Activated CD4-positive, alpha-beta T cell treated with anti-CD3 and anti-CD28 coated beads for 48 hours (primary cell): Measurements from ENCODE around the gene HAPLN3.

Experiments
- DNase-seq: peaks from one replicate; pipeline ENCODE4 v3.0.0-alpha.2; 2020

Gene HAPLN3

GRCh38 chr15:88909956-88910831, 14.8 kb upstream of the HAPLN3 start:
- DNase-seq = no peak

- no peak for DNase-seq
Observed at GRCh38 chr15:88908697-88909621, 13.6 kb upstream of the HAPLN3 start.

GRCh38 chr15:88908123-88908522, 12.8 kb upstream of the HAPLN3 start:
- no peak for DNase-seq

DNA sequence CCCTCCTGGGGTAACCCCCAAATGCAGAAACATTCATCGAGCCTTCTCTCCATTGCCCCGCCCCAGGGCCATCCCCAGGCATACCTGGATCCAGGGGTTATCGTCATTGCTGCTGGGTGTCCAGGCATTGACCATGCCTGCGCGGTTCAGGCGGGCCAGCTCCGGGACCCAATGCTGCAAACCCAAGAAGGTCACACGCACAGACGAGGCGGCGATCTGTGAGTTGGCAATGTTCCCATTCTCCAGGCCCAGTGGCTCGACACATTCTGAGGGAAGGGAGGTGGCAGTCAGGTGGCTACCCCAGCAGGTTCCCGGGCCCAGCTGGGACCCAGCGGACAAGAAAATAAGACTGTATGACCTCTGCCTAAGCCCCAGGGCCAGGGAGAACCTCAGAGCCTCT, 11.8 kb upstream of the HAPLN3 start:
- DNase-seq = no peak

DNA sequence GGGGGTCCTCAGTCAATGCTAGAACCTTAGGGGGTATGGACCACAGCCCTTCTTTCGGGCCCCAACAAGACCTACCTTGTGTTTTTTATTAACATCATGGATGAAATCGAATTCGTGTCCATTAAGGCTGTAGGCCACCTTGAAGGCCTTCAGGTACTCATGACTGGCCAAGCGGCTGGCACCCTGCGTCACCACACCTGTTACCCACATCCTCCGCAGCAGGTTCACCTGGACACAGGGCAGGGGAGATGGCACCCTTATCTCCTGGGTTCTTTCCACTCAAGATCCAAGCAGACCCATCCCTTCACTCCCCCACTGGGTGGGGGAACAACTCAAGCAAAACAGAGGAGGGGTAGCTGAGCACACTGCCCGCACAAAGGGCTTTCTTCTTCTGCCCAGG, 11.2 kb upstream of the HAPLN3 start:
- no peak for DNase-seq

DNA sequence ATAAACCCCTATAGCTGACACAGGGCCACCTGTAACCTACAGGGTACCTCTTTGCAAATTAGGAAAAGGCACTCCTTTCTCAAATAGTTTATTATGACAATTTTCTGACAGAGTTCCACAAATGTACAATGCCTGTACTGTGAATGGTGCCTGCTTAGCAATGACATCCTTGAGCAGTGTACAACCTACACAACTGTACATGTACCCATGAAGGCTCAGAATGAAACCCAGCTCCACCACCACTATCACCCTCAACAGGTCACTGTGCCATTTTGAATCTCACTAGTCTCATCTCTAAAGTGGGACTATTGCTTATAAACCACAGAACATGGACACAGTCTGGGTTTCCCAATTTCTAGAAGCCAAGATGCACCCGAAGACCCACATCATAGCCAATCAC, 10.8 kb upstream of the HAPLN3 start:
- DNase-seq = no peak

DNA sequence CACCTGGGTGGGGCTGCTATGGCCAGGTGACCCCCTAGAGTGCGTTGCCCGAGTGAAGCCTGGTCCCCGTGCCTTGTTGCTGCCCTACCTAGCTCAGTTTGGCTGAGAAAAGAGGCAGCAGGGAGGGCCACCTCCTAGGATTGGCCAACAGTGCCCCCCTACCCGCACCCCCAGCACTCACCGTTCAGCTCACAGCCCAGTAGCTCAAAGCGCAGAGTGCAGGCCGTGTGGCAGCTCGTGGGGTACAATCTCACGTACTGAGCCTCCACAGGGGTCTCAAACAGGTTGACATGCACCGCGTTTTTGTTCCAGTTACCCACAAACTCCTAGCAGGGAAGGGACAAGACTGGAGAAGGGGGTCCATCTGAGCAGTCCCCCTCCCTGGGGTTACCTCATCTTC, 10.2 kb upstream of the HAPLN3 start:
- no peak for DNase-seq

DNA sequence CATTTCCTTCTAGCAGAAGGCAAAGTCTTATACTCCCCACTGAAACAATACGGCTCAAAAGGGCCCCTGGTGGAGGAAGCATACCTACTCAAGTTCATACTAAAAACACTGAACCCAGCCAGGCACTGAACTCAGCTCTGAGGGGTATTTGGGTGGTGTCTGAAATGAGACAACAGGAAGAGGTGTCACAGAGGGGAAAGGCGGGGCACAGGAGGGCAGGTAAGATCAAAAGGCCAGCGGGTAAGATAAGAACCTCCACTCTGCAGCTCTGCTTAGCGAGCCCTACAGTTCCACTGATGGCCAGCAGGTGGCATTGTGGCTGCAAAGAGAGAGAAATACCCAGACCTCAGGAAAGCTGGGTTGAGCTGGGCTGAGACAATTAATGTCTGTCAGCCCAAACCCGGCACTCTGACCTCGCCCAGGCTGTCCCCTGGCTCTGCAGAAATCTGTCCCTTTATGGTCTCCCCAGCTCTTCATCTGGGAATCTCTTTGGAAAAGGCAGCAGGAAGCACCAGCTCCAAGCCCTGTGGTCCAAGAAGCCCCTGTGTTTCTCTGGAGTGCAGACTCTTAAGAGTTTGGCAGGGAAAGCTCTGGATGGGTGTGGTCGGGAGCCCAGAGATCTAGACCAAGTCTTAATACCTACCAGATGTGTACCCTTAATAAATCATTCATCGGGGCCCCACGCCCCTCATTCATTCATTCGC, 9.4 kb upstream of the HAPLN3 start:
- peak; percentile 94 for DNase-seq

DNA sequence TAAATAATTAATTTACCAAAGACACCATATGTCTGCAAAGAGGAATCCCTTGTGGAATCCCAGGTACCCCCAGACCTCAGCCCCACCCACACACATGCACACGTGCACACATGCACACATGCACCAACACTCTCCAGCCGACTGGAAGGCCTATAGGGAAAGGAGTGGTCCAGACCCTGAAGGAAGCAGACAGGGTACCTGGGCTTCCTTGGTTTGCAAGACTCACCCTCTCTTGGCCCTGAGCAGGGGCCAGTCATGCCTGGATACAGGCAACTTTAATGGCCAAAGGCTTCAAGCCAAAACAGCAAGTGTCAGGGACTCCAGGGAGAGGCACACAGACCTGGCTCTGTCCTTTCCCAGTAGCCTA, 8.9 kb upstream of the HAPLN3 start:
- no peak for DNase-seq

DNA sequence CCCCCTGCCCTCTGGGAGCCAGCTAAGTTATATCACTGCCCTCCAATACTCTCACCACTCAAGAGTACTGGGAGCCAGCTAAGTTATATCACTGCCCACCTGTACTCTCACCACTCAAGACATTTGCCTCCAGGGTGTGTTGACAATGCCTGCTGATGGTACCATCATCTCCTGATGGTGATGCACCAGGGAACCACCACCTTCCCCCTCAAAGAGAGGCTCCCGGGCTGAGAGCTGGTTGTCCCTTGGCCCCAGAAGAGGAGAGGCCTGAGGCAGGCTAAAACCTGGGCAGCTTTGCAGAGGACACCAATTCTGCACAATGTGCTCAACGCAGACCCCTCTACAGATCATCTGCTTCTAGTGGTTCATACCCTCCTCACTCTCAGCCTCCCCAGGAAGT, 7.5 kb upstream of the HAPLN3 start:
- no peak for DNase-seq

- DNase-seq = no peak
Observed at GRCh38 chr15:88902221-88902835, 7.0 kb upstream of the HAPLN3 start.

- DNase-seq = no peak
Observed at GRCh38 chr15:88901508-88902220, 6.3 kb upstream of the HAPLN3 start.

DNA sequence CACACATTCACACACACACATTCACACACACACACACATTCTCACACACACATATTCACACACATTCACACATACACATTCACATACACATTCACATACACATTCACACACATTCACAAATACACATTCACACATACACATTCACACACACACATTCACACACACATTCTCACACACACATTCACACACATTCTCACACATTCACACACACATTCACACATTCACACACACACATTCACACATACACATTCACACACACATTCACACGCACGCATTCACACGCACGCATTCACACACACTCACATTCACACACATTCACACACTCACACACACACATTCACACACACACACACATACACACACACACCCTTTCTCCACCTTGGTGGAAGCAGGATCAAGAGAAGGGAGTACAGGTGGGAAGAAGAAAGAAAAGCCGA, 5.7 kb upstream of the HAPLN3 start:
- no peak for DNase-seq

GRCh38 chr15:88900309-88900981, 5.1 kb upstream of the HAPLN3 start:
- DNase-seq = no peak

DNA sequence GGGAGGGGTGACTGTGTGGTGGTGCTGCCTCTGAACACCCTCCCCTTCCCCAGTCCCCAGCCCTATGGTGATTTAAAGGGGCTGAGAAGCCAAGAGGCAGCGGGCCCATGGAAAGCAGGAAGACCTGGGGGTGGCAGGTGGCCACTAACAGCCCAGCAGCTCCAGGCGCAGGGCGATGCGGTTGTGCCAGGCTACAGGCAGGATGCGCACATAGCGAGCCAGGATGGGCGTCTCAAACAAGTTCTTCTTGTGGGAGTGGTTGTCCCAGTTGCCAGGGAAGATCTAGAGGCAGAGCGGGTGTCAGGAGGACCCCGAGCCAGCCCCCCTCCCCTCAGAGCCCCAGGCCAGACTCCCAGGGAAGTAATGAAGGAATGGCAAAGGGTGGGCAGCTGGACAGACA, 3.9 kb upstream of the HAPLN3 start:
- DNase-seq = no peak

DNA sequence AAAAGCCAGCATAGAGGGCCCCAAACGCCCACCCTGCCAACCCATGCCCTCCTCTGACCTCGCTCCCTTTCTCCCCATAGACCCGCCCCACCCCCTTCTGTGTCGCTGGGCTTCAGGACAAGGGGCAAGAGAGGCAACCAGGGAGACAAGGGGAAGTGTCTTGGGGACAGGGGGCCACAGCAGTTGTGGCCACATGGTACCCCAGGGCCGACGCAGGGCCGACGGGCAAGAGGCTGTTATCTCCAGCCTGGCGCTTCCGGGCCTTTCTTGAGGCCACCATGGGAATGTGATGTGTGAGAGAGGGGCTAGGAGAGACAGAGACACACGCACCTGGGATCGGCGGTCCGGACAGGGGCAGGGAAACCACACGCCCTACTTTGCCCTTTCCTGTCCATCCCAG, 3.4 kb upstream of the HAPLN3 start:
- no peak for DNase-seq

DNA sequence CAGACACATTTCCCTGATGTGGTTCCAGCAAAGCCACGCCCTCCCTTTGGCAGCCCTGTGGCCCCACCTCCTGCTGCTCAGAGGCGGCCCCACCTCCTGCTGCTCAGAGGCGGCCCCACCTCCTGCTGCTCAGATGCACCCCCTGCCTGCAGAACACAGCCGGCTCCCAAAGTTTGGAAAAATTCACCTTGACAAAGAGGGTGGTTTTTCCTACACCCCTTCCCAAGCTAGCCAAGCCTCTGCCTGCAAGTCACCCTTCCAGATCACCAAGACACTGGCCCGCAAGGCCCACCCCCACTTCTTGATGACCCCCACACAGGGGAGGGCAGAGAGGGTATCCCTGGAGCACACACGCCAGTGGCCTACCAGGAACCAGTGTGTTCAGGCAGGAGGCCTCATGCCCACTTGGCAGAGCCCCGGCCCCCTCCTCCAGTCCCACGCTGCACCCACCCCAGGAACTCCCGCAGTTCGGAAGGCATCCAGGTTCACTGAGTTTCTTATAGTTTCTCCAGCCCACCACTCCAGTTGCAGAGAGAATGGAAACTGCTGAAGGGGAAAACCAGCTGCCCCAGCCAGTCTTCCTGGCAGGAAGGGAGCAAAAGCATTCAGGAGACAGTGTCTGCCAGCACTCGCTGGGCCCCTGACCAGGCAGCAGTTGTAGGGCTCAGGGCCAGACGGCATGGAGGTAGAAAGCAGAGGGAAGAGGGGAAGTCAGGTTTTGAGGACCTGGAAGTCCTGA, 2.3 kb upstream of the HAPLN3 start:
- peak; percentile 89 for DNase-seq

GRCh38 chr15:88897142-88897455, 1.8 kb upstream of the HAPLN3 start:
- no peak for DNase-seq

- no peak for DNase-seq
Observed at GRCh38 chr15:88896333-88897033, 1.1 kb upstream of the HAPLN3 start.

DNA sequence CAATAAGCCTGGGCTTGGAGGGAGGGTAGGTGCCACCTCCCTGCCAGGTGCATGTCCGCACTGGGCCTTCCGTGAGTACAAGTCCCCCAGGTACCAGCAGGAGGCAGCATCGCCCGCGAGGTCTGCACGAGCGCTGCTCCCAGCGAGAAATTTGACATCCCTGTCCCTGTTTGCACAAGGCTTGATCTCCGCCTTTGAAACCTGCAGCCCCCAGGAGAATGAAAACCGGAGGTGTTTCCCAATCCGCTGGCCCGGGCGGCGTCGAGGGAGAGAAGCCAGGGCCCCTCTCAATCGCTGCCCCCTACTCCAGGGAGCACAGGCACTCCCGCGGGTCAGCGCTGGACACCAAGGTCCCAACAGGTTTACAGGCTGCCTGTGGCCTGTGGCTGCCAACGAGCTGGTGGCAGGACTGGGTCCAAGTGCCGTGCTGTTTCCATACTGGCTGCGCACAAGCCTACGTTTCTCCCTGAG, 961 bp downstream of the HAPLN3 start:
- peak; percentile 92 for DNase-seq
